ENCODE results near the gene PROSER1. TPM values are rescaled to one million over a fixed set of nuclear protein-coding genes. Genes with fewer than 3 reads are reported as not detected.

The PROSER1 gene
- total RNA-seq, 1 experiment from 2014 or later = 94.6 TPM

DNA sequence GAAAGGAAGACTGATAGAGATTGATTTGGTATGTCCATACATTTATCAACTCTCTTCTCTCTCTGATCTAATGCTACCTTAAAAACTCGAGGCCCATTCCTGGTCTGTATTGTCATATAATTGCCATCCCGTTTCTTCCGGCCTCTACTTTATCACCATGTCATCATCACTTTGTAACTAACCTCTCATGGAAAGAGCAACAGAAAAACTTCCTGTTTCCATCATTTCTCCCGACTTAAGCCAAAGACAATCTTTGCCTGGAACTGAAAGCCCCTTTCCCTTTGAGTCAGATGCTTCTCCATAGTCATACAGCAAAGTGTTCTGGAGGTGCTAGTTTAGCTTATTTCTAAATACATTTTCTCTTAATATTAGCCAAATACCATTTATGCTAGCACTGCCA, 44.5 kb downstream of the PROSER1 start (continued):
- TF ChIP-seq ZBTB43 (CRISPR knock-in tag; IDR thresholded peaks at IDR 0.05) (no peak), GTF2I (CRISPR knock-in tag; conservative IDR thresholded peaks at IDR 0.05) (no peak), NFATC4 (CRISPR knock-in tag; IDR thresholded peaks at IDR 0.05) (no peak)

- Mint-ChIP-seq H3K36me3 (no peaks in the 10 kb centered on the region), H3K9me3 (no peaks in the 10 kb centered on the region), H3K27ac (no peak within 1 kb of the TSS), H3K27me3 (ENCODE audit: low read depth) (no peaks in the 10 kb centered on the region), H3K4me1 (peaks cover 11% of the 10 kb centered on the region), H3K4me3 (no peak within 1 kb of the TSS)
- peak; percentile 75 for ATAC-seq
- ChIA-PET POLR2A (interaction anchor here (0.7 kb wide), 2 partner anchors 702 to 1075 kb away, joined by 5 to 7 read pairs; no protein-coding TSS in a partner anchor), CTCF (interaction anchor here (0.7 kb wide), 1 partner anchor 39 kb away, joined by 5 read pairs; no protein-coding TSS in a partner anchor)
- no peak for DNase-seq (ENCODE audit: low spot score)
- TF ChIP-seq TCF7 (CRISPR knock-in tag; IDR thresholded peaks at IDR 0.05; ENCODE audit: low read depth) (no peak), NR3C1 (CRISPR knock-in tag; conservative IDR thresholded peaks at IDR 0.05; ENCODE audit: low read depth) (no peak), E2F5 (CRISPR knock-in tag; IDR thresholded peaks at IDR 0.05) (no peak), ZBTB43 (CRISPR knock-in tag; IDR thresholded peaks at IDR 0.05) (no peak), IRF2 (CRISPR knock-in tag; IDR thresholded peaks at IDR 0.05; ENCODE audit: borderline replicate concordance, low read depth) (no peak), ZNF317 (CRISPR knock-in tag; IDR thresholded peaks at IDR 0.05; ENCODE audit: borderline replicate concordance, low read depth) (no peak), CREB1 (CRISPR knock-in tag; IDR thresholded peaks at IDR 0.05) (no peak), HMGXB4 (CRISPR knock-in tag; IDR thresholded peaks at IDR 0.05) (no peak), ATF6 (CRISPR knock-in tag; IDR thresholded peaks at IDR 0.05) (no peak), ZNF232 (CRISPR knock-in tag; IDR thresholded peaks at IDR 0.05) (no peak), PREB (CRISPR knock-in tag; IDR thresholded peaks at IDR 0.05; ENCODE audit: borderline replicate concordance) (no peak), ZNF416 (CRISPR knock-in tag; IDR thresholded peaks at IDR 0.05) (no peak)
Observed at GRCh38 chr13:38990693-38991092, 47.2 kb downstream of the PROSER1 start, which contains the start of gene STOML3. STOML3 (minus strand) TSS chr13:38990831; CDS start chr13:38990721, 110 bp downstream.

- Mint-ChIP-seq H3K27ac (peak overlapping the region; percentile 2; the same call in 1 of the 2 replicates), H3K36me3 (peaks cover 23% of the 10 kb centered on the region), H3K4me1 (peaks cover 16% of the 10 kb centered on the region), H3K9me3 (peaks cover 25% of the 10 kb centered on the region), H3K27me3 (ENCODE audit: low read depth) (no peaks in the 10 kb centered on the region; the same call in 1 of the 2 replicates), H3K4me3 (no peak overlapping the region)
- ATAC-seq (no peak), DNase-seq (ENCODE audit: low spot score) (no peak)
- CTCF ChIA-PET = interaction anchor here (1.1 kb wide), 1 partner anchor 635 kb away, joined by 3 read pairs; no protein-coding TSS in a partner anchor
- POLR2A ChIA-PET = no interaction called here
- no peak for TF ChIP-seq ELF4 (CRISPR knock-in tag; IDR thresholded peaks at IDR 0.05; ENCODE audit: low read depth)
- TF ChIP-seq, protein P1, sequence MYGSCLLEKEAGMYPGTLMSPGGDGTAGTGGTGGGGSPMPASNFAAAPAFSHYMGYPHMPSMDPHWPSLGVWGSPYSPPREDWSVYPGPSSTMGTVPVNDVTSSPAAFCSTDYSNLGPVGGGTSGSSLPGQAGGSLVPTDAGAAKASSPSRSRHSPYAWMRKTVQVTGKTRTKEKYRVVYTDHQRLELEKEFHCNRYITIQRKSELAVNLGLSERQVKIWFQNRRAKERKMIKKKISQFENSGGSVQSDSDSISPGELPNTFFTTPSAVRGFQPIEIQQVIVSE (CRISPR knock-in tag; IDR thresholded peaks at IDR 0.05; ENCODE audit: borderline replicate concordance) = no peak
- TF ChIP-seq SP1 (CRISPR knock-in tag; conservative IDR thresholded peaks at IDR 0.05) = no peak
- no peak for TF ChIP-seq CTCF (IDR thresholded peaks at IDR 0.05)
- no peak for TF ChIP-seq TEAD1 (CRISPR knock-in tag; IDR thresholded peaks at IDR 0.05)
- TF ChIP-seq, protein P2, sequence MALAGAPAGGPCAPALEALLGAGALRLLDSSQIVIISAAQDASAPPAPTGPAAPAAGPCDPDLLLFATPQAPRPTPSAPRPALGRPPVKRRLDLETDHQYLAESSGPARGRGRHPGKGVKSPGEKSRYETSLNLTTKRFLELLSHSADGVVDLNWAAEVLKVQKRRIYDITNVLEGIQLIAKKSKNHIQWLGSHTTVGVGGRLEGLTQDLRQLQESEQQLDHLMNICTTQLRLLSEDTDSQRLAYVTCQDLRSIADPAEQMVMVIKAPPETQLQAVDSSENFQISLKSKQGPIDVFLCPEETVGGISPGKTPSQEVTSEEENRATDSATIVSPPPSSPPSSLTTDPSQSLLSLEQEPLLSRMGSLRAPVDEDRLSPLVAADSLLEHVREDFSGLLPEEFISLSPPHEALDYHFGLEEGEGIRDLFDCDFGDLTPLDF (CRISPR knock-in tag; IDR thresholded peaks at IDR 0.05) = no peak
- no peak for TF ChIP-seq ZNF219 (CRISPR knock-in tag; IDR thresholded peaks at IDR 0.05; ENCODE audit: borderline replicate concordance)
Observed at GRCh38 chr13:38981096-38981495, 56.8 kb downstream of the PROSER1 start.
